ENCODE data around the gene RNF225. TPM values are rescaled to one million over a fixed set of nuclear protein-coding genes. Genes with fewer than 3 reads are reported as not detected.

The RNF225 gene
- total and polyA plus RNA-seq, 2 of the 13 experiments (the other 11 are each of a cell fraction or from before 2014, with no cell fraction given), result not detected

DNA sequence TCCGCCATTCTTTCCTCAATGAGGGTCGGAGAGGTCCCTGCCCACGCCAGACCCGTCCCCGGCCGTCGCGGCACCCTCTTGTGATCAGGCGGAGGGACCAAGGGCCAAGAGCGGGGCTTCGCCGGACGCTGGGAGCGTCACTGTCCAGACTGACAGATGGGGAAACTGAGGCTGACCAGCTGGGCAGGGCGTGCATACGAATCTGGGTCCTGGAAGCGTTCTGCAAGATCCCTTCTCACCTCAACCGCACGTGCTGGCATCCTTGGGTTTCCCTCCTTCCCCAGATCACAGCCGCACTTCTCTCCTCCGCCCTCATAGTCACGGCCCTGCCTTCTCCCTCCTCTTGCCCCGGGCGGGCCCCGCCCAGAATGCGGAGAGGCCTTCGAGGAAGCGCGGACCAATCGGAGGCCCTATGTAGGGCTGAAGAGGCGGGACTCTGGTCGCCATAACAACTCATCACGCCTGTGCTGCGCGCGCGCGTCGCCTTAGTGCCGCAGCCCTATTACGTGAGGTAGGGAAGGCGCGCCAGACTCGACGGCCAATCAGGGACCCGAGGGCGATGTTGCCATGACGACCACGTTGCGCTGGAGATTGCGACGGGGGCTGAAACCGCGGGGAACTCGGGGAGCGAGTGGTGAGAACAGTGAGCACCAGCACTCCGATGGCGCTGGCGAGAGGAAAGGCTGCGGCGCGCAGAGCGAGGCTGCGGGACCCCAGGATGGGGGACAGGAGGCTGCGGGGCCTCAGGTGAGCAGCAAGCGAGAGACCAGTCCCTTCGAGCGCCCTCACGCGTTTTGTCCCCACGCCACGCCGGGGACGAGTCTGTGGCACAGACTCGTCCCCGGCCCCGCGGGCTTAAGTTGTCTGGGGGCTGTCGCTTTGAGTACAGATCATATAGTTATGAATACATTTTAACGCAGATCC is 5.7 kb downstream of the RNF225 start (continued):
- TF ChIP-seq, protein P1, sequence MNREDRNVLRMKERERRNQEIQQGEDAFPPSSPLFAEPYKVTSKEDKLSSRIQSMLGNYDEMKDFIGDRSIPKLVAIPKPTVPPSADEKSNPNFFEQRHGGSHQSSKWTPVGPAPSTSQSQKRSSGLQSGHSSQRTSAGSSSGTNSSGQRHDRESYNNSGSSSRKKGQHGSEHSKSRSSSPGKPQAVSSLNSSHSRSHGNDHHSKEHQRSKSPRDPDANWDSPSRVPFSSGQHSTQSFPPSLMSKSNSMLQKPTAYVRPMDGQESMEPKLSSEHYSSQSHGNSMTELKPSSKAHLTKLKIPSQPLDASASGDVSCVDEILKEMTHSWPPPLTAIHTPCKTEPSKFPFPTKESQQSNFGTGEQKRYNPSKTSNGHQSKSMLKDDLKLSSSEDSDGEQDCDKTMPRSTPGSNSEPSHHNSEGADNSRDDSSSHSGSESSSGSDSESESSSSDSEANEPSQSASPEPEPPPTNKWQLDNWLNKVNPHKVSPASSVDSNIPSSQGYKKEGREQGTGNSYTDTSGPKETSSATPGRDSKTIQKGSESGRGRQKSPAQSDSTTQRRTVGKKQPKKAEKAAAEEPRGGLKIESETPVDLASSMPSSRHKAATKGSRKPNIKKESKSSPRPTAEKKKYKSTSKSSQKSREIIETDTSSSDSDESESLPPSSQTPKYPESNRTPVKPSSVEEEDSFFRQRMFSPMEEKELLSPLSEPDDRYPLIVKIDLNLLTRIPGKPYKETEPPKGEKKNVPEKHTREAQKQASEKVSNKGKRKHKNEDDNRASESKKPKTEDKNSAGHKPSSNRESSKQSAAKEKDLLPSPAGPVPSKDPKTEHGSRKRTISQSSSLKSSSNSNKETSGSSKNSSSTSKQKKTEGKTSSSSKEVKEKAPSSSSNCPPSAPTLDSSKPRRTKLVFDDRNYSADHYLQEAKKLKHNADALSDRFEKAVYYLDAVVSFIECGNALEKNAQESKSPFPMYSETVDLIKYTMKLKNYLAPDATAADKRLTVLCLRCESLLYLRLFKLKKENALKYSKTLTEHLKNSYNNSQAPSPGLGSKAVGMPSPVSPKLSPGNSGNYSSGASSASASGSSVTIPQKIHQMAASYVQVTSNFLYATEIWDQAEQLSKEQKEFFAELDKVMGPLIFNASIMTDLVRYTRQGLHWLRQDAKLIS (CRISPR knock-in tag; IDR thresholded peaks at IDR 0.05), result no peak
- TF ChIP-seq HOXA5 (CRISPR knock-in tag; IDR thresholded peaks at IDR 0.05) (no peak), SOX6 (IDR thresholded peaks at IDR 0.05) (no peak), SOX6 (CRISPR knock-in tag; IDR thresholded peaks at IDR 0.05) (peak; percentile 36; the same call in 1 of the 2 replicates), ARID2 (CRISPR knock-in tag; IDR thresholded peaks at IDR 0.05; ENCODE audit: borderline replicate concordance) (peak; percentile 85), ATF1 (CRISPR knock-in tag; IDR thresholded peaks at IDR 0.05) (peak; percentile 79), BRF2 (CRISPR knock-in tag; IDR thresholded peaks at IDR 0.05) (0 out of 2 replicates have a peak, but pooled peaks have one; percentile 41), NFYC (CRISPR knock-in tag; IDR thresholded peaks at IDR 0.05) (peak; percentile 96), GMEB2 (CRISPR knock-in tag; IDR thresholded peaks at IDR 0.05; ENCODE audit: low read depth) (peak; percentile 71), GATAD1 (CRISPR knock-in tag; IDR thresholded peaks at IDR 0.05) (peak; percentile 78), ISL2 (CRISPR knock-in tag; IDR thresholded peaks at IDR 0.05) (no peak)
- TF ChIP-seq, protein P2, sequence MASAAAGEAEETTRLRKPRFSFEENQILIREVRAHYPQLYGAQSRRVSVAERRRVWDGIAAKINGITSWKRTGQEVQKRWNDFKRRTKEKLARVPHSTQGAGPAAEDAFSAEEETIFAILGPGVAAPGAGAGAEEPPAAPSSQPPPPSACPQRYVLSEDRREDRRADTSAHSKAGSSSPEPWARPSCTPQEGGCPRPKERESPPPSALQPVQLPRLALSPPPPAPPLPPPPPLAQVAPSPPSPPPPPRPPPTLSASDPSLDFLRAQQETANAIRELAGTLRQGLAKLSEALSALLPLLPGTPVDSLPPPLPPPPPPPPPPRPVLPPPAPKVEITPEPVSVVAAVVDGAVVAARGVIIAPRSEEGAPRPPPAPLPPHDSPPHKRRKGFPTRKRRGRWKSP (CRISPR knock-in tag; IDR thresholded peaks at IDR 0.05), result peak; percentile 100
